GM18951 (cell line): ENCODE results near the gene PDK2.

Experiments used
- POLR2A ChIP-seq: IDR thresholded peaks from 4 replicates; pipeline ENCODE4 v1.6.1; 2011; ENCODE audit warnings: mild to moderate bottlenecking; ENCODE audit not compliant: insufficient read length, insufficient read depth; ENCODE audit errors: extremely low read depth
- in situ Hi-C: fragments of 300-500 bp; cut with MboI; formaldehyde crosslinking; loops from one replicate; pipeline ENCODE4 v1.12.0; 2022; ENCODE audit warnings: low sequenced_read_pairs, mixed read lengths, inconsistent platforms; ENCODE audit not compliant: unreplicated experiment

PDK2 gene

DNA sequence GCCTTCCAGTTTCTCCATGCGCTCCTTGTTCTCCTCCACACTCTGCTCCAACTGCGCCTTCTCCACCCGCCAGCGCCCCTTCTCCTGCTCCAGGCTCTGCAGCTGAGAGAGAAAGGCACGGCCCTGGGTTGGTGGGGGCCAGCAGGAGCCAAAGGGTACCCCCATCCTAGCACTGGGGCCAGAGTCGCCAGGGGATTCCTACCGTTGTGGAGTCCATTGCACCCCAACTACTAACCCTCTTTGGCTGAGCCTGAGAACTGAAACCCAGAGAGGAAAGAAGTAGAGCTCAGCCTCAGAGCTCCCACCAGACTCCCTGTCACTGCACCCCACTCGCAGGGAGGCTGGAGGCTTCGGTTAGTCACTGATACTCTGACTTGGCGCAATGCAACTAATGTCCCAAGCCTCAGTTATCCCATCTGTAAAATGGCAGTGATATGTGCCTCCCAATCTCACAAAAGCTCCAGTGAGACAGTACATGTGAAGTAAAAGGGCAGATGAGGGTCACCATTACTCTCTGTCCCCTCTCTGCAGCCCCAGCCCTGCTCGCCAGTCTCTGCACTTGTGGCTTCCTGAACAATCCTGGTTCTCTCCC, 41.0 kb downstream of the PDK2 start:
- in situ Hi-C loops, result no loop called here
- TF ChIP-seq POLR2A, result no peak

DNA sequence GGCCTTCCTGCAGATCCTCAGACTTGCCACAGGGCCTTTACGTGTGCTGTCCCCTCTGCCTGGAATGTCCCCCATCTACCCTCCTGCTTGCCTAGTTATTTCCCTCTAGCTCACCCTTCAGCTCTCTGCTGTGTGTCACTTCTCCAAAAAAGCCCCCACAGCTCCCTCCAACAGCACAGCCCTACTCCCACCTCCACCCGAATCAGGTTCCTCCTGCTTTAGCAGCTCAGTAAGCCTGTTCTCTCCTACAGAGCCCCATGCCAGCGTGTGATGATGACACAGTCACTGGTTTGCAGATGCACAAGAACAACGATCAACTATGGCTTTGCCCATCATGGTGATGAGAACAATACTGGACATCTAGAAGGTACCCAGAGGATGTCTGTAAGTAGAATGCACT, 41.9 kb downstream of the PDK2 start:
- in situ Hi-C loops, result no loop called here
- TF ChIP-seq POLR2A, result peak; percentile 12

GRCh38 chr17:50139185-50139783, 44.1 kb downstream of the PDK2 start:
- TF ChIP-seq POLR2A, result no peak
- in situ Hi-C loops, result no loop called here

DNA sequence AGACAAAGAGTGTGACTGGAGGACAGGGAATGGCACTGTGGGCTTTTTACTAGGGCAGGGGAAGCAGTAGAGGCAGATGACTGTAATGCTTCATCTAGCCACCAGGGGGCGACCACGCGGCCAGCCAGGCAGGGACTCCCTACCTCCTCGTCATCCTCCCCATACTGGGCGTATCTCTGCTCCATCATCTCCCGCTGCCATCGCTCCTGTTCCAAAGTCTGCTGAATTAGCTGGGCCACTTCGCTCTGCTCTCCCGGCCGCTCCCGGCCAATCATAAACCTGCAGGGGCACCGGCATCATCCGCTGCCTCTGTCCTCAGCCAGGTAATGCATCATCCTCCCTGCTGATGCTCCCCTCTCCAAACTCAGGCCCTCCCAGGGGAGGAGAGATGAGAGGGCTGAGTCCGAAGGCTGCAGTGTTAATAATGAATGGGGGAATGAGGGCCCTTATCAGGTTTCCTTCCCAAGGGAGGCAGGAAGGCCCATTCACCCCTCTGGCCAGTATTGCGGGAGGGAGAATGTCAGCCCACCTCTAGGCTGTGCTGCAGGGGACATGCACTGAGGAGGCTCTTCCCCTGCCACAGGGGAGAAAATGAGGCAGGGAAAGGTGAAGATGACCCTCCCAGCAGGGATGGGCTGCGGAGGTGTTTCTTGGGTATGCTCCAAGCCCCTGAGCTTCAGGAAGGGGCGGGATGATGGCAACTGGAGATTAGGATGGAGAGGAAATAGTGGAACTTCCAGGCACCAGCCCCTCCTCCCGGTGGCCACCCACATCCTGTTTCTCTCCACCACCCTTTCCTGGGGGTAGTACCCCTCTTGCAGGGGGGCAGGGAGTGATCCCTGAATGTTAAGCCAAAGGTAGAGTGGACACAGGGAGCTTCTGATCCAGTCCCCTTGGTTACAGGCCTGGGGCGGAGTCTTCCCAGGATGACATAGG, 45.1 kb downstream of the PDK2 start:
- TF ChIP-seq POLR2A, result no peak
- in situ Hi-C loops, result no loop called here

DNA sequence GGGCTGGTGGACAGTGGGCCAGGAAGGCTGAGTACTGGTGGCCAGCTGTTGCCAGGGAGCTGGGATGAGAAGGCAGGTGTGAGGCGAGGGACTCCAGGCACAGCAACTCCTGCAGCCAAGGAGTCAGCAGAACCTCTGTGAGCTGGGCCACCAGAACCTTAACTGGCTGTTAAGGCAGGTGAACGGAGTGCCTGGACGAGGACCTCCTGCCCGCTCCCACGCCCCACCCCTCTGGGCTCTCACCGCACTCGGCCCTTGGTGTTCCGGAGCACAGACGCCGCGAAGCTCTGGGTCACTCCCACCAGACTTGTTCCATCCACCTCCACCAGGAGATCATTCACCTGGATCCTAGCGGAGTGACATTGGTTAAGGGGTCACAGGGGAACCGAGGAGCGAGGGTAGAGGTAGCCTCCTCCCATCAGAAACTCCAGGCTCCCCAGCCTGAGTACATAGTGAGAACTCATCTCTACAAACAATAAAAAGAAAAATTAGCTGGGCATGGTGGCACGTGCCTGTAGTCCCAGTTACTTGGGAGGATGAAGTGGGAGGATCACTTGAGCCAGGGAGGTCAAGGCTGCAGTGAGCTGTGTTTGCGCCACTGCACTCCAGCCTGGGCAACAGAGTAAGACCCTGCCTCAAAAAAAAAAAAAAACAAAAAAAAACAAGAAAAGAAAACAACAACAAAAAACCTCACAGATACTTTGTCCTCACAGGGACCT, 46.0 kb downstream of the PDK2 start:
- in situ Hi-C loops, result no loop called here
- no peak for TF ChIP-seq POLR2A

DNA sequence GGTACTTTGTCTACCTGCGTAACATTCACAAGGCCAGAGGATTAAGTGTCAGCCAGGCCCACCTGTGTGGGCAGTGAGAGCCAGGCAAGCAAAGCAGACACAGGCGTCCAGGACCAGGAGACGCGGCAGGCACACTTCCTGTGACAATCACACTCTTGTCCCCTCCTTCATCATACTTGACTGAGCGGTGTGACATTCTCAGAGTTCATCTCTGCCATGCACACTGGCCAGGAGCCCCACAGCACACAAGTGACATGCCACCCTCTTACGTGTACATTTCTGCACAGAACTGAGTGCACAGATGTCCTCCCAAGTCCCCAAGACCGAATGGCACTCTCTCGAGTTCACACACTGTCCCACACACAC, 46.6 kb downstream of the PDK2 start:
- TF ChIP-seq POLR2A, result no peak
- in situ Hi-C loops, result no loop called here

- in situ Hi-C loops, result no loop called here
Observed at GRCh38 chr17:50143461-50144176, 48.5 kb downstream of the PDK2 start.

GRCh38 chr17:50144355-50144754, 49.2 kb downstream of the PDK2 start:
- TF ChIP-seq POLR2A, result no peak
- in situ Hi-C loops, result no loop called here

More at GRCh38 chr17:50143461-50144176, 48.5 kb downstream of the PDK2 start:
- TF ChIP-seq POLR2A, result no peak

DNA sequence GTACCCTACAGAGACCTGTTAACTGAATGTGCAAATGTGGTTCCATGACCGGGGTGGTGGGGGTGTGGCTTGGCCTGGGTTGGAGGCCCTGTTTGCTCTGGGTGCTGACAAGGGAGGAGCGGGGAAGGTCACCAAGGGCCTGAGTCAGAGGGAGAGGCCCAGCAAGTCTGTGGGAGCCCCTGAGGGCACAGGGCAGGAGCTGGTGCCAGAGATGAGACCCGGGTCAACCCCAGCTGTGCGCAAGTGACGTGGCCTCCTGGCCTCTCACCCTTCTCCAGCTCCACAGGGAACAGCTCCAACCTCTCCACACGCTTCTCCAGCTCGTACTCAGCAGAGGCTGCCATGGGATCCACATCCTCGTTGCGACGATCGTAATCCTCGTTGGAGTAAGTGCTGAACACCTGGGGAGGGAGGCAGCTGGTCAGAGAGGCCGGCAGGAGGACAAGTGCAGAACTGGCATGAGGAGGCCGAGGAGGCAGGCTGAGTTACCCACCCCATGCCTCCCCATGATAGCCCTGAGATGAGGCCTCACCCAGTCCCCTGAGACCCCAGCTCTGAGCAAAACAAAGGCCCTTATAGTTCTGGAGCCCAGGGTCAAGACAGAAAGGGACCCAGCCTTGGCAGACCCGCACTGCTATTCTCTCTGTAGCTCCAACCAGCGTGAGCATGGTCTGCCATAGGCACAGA, 49.8 kb downstream of the PDK2 start:
- no peak for TF ChIP-seq POLR2A
- in situ Hi-C loops, result no loop called here

- no peak for TF ChIP-seq POLR2A
- in situ Hi-C loops, result no loop called here
Observed at GRCh38 chr17:50145532-50146229, 50.5 kb downstream of the PDK2 start.

DNA sequence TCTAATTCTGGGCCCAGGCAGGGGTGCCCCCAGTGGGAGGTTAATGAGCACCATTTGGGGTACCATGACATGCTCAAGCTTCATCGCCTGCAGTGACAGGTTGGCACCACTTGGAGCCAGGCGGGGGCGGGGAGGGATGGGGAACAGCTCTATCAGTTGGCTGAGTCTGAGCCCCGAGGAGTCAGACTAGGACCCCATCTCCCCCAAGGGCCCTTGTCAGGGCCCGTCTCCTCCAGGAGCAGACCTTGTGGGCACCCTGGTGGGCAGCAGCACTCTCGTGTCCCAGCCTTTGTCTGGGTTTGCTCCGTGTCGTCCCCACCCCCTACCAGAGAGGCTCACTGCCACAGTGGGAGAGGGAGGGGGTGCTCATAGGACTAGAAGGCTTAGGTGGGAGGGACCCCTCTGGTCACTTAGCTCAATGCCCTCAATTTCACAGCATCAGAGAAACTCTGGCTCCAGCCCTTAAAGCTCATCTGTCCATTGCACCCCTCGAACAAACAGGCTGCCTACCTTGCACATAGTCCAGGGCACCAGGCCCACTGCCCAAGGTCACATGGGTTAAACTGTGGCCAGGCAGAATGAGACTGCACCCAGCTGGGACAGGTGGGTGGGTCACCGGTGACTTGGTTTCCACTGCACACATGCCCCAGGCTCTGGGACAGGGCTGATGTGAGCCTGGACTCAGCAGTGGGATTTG, 51.2 kb downstream of the PDK2 start:
- TF ChIP-seq POLR2A, result no peak
- in situ Hi-C loops, result no loop called here
